Measurements from ENCODE around the gene HGF.
A peak's percentile ranks its signal among the peaks of the same experiment; 100 is the strongest.

Gene HGF

GRCh38 chr7:81698965-81699364 is 70.9 kb downstream of the HGF start:
- no peak for DNase-seq (ENCODE audit: low read depth in 1 of 2, low spot score in 1 of 2)
- TF ChIP-seq JUND (IDR thresholded peaks at IDR 0.05; ENCODE audit: low read depth): no peak
- in situ Hi-C loops (cut with HindIII; ENCODE audit: low pct_unique_long_range_greater_than_20kb, low sequenced_read_pairs): no loop called here

- DNase-seq (ENCODE audit: low read depth in 1 of 2, low spot score in 1 of 2): no peak
- in situ Hi-C loops (cut with HindIII; ENCODE audit: low pct_unique_long_range_greater_than_20kb, low sequenced_read_pairs): no loop called here
- TF ChIP-seq JUND (IDR thresholded peaks at IDR 0.05; ENCODE audit: low read depth): no peak
Measured at GRCh38 chr7:81694711-81695110, 75.1 kb downstream of the HGF start.

- in situ Hi-C loops (cut with HindIII; ENCODE audit: low pct_unique_long_range_greater_than_20kb, low sequenced_read_pairs): no loop called here
Measured at GRCh38 chr7:81693894-81694293, 76.0 kb downstream of the HGF start.

GRCh38 chr7:81693080-81693479 is 76.8 kb downstream of the HGF start:
- no peak for TF ChIP-seq JUND (IDR thresholded peaks at IDR 0.05; ENCODE audit: low read depth)
- in situ Hi-C loops (cut with HindIII; ENCODE audit: low pct_unique_long_range_greater_than_20kb, low sequenced_read_pairs): no loop called here
- no peak for DNase-seq (ENCODE audit: low read depth in 1 of 2, low spot score in 1 of 2)

More at GRCh38 chr7:81693894-81694293, 76.0 kb downstream of the HGF start:
- TF ChIP-seq JUND (IDR thresholded peaks at IDR 0.05; ENCODE audit: low read depth): no peak
- DNase-seq (ENCODE audit: low read depth in 1 of 2, low spot score in 1 of 2): no peak

GRCh38 chr7:81692146-81692905 is 77.5 kb downstream of the HGF start:
- no peak for TF ChIP-seq JUND (IDR thresholded peaks at IDR 0.05; ENCODE audit: low read depth)
- no peak for DNase-seq (ENCODE audit: low read depth in 1 of 2, low spot score in 1 of 2)
- in situ Hi-C loops (cut with HindIII; ENCODE audit: low pct_unique_long_range_greater_than_20kb, low sequenced_read_pairs): no loop called here

- in situ Hi-C loops (cut with HindIII; ENCODE audit: low pct_unique_long_range_greater_than_20kb, low sequenced_read_pairs): no loop called here
- DNase-seq (ENCODE audit: low read depth in 1 of 2, low spot score in 1 of 2): no peak
- no peak for TF ChIP-seq JUND (IDR thresholded peaks at IDR 0.05; ENCODE audit: low read depth)
Measured at GRCh38 chr7:81691199-81691821, 78.5 kb downstream of the HGF start.

- DNase-seq (ENCODE audit: low read depth in 1 of 2, low spot score in 1 of 2): no peak
- TF ChIP-seq JUND (IDR thresholded peaks at IDR 0.05; ENCODE audit: low read depth): no peak
- in situ Hi-C loops (cut with HindIII; ENCODE audit: low pct_unique_long_range_greater_than_20kb, low sequenced_read_pairs): no loop called here
Measured at GRCh38 chr7:81690688-81691087, 79.2 kb downstream of the HGF start.

- TF ChIP-seq JUND (IDR thresholded peaks at IDR 0.05; ENCODE audit: low read depth): no peak
- peak in 1 of 2 experiments; percentile 73 for DNase-seq (ENCODE audit: low read depth in 1 of 2, low spot score in 1 of 2)
- in situ Hi-C loops (cut with HindIII; ENCODE audit: low pct_unique_long_range_greater_than_20kb, low sequenced_read_pairs): no loop called here
Measured at GRCh38 chr7:81690251-81690650, 79.6 kb downstream of the HGF start.

- TF ChIP-seq JUND (IDR thresholded peaks at IDR 0.05; ENCODE audit: low read depth): no peak
- in situ Hi-C loops (cut with HindIII; ENCODE audit: low pct_unique_long_range_greater_than_20kb, low sequenced_read_pairs): no loop called here
- DNase-seq (ENCODE audit: low read depth in 1 of 2, low spot score in 1 of 2): no peak
Measured at GRCh38 chr7:81688622-81689411, 81.0 kb downstream of the HGF start.

GRCh38 chr7:81687062-81687461 is 82.8 kb downstream of the HGF start:
- in situ Hi-C loops (cut with HindIII; ENCODE audit: low pct_unique_long_range_greater_than_20kb, low sequenced_read_pairs): no loop called here

GRCh38 chr7:81685270-81685868 is 84.5 kb downstream of the HGF start:
- in situ Hi-C loops (cut with HindIII; ENCODE audit: low pct_unique_long_range_greater_than_20kb, low sequenced_read_pairs): no loop called here
- no peak for TF ChIP-seq JUND (IDR thresholded peaks at IDR 0.05; ENCODE audit: low read depth)
- no peak for DNase-seq (ENCODE audit: low read depth in 1 of 2, low spot score in 1 of 2)

More at GRCh38 chr7:81687062-81687461, 82.8 kb downstream of the HGF start:
- TF ChIP-seq JUND (IDR thresholded peaks at IDR 0.05; ENCODE audit: low read depth): no peak
- DNase-seq (ENCODE audit: low read depth in 1 of 2, low spot score in 1 of 2): no peak

- TF ChIP-seq JUND (IDR thresholded peaks at IDR 0.05; ENCODE audit: low read depth): no peak
- peak in 1 of 2 experiments; percentile 79 for DNase-seq (ENCODE audit: low read depth in 1 of 2, low spot score in 1 of 2)
- in situ Hi-C loops (cut with HindIII; ENCODE audit: low pct_unique_long_range_greater_than_20kb, low sequenced_read_pairs): no loop called here
Measured at GRCh38 chr7:81684514-81685269, 85.2 kb downstream of the HGF start.
